ELF-1 (cell line): ENCODE data around the gene ENTHD1.
"Not testable (repeated sequence)": the region's sequence is repeated elsewhere in the genome, so short reads cannot be mapped to it uniquely, and the experiment has no call there.

Experiments used
- DNase-seq: peaks from one replicate; pipeline ENCODE4 v3.0.0-alpha.2; 2016; ENCODE audit warnings: low read depth, low spot score

The ENTHD1 gene

DNA sequence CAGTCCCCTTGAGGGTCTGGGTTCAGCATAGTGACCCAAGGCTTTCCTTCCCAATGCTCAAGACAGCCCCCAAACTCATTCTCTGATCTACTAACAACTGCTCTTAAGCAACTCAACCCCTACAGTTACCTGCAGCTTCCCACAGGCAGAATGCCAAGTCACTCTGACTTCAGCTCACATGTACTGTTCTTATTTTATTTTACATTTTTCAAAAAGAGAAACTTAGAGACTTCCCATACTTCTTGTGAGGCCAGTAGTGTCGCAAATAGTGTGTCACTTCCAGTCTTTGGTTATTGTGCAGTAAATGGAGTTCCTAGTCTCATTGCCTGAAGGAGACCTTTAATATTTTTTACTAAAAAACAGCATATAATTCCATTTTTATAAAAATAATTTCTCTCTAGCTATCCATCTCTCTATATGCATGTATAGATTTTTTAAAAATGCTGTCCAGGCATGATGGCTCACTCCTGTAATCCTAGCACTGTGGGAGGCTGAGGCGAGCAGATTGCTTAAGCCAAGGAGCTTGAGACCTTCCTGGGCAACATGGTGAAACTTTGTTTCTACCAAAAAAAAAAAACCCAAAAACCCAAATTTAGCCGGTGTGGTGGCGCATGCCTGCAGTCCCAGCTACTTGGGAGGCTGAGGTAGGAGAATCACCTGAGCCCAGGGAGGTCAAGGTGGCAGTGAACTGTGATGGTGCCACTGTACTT lies 41.8 kb downstream of the ENTHD1 start:
- DNase-seq = no peak

DNA sequence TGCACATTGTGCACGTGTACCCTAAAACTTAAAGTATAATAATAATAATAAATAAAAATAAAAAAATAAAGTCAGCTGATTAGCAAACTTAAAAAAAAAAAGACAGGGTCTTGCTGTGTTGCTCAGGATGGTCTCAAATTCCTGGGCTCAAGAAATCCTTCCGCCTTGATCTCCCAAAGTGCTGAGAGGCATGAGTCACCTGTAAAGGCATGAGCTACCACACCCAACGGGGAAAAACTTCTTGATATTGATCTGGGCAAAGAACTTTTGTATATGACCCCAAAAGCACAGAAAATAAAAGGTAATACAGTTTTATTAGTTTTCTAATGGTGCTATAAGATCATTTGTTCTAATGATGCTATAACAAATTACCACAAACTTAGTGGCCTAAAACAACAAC lies 46.1 kb downstream of the ENTHD1 start:
- no peak for DNase-seq

DNA sequence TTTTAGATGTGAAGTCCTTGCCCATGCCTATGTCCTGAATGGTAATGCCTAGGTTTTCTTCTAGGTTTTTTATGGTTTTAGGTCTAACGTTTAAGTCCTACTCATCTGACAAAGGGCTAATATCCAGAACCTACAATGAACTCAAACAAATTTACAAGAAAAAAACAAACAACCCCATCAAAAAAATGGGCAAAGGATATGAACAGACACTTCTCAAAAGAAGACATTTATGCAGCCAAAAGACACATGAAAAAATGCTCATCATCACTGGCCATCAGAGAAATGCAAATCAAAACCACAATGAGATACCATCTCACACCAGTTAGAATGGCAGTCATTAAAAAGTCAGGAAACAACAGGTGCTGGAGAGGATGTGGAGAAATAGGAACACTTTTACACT lies 47.0 kb downstream of the ENTHD1 start:
- DNase-seq = not testable (repeated sequence)

DNA sequence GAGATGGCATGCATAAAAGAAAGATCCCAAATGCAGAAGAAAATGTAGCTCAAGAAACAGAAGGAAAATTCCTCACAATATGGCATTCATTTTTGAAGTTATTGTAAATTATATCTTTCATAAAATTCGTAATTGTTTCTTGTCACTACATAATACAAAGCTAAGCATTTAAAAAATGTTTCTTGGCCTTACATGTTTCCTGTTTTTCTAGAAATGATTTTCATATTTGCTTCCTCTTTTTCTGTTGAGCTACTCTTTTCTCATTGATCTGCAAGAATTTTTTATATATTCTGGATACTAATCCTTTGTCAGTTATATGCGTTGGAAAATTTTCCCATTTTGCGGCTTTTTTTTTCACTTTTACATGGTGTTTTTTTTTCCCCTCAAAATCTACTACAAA lies 48.0 kb downstream of the ENTHD1 start:
- no peak for DNase-seq

- no peak for DNase-seq
These were observed 53.5 kb downstream of the ENTHD1 start for GRCh38 chr22:39839917-39840510.

DNA sequence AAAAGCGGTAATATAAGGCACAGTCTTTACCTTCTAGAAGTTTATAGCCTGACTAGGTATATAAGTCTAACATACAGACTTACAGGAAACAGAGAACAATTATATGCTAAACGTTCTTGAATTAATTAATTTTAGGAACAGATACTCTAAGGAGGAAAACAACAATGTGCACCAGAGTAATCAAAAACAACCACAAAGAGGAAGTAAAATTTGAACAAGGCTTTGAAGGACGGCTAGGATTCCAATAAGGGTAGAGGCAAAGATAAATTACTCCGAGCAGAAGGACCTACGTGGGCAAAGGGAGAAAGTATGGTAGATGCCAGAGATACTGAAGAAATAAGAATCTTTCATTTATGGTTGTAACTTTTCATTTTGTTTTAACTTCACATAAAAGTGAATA lies 54.4 kb downstream of the ENTHD1 start:
- DNase-seq = no peak

DNA sequence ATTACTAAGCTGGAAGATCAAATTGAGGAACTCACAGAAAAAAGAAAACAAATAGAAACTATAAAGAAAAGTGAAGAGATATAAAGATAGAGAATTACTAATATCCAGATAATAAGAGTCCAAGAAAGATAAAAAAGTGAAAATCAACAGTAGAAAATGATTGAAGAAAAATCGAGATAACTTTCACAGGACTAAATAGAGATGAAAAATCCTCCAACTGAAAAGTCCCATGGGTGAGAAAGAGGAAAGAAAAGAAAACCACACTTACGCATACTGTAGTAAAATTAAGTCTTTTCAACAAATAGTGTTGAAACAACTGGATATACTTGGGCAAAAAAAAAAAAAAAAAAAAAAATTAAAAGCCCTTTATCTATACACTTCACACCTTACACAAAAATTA lies 60.0 kb downstream of the ENTHD1 start:
- no peak for DNase-seq

- no peak for DNase-seq
These were observed 60.5 kb downstream of the ENTHD1 start for GRCh38 chr22:39833093-39833492.

DNA sequence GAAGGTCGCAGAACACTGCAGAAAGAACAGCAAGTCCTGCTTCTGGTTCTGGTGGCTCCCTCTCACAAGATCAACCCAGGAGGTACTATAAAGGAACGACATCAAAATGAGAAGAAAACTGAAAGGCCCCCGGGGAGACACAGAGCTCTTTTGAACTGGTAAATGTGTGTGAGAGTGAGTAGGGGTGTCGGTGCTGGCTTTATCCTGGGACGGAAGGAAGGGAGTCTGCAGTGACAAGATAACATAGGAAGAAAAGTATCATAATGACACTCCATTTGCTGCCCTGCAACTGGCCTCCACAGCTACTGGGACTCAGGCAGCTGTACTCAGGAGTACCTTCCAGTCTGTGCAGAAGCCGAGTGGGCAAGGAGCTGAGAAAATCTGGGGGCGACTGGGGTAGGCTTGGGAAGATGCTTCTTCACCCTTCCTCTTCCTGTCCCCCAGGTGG lies 60.9 kb downstream of the ENTHD1 start:
- DNase-seq = no peak

GRCh38 chr22:39825661-39826102 lies 67.9 kb downstream of the ENTHD1 start:
- DNase-seq = no peak

GRCh38 chr22:39821008-39821407 lies 72.6 kb downstream of the ENTHD1 start:
- DNase-seq = no peak

DNA sequence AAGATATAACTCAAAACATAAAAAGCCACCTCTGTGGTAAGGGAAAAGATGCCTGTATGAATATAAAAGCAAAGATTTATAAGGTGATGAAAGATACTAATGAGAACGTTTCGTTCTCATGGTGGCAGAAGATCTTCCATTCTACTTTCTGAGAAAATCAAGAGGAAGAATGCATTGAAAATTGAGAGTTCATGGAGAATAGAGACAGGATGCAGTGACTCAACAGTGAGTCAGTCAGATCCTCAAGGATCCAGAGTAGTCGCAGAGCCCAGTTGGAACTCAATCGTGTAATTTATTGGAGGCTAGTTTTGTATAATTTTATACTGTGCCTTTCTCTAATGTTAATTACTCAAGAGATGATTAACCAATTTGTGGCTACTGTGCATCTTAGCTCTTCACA lies 73.3 kb downstream of the ENTHD1 start:
- DNase-seq = no peak

GRCh38 chr22:39819429-39819828 lies 74.1 kb downstream of the ENTHD1 start:
- DNase-seq = no peak

- no peak for DNase-seq
These were observed 75.5 kb downstream of the ENTHD1 start for GRCh38 chr22:39818094-39818493.

GRCh38 chr22:39815932-39816331 lies 77.6 kb downstream of the ENTHD1 start:
- DNase-seq = no peak

- DNase-seq = no peak
These were observed 78.7 kb downstream of the ENTHD1 start for GRCh38 chr22:39814899-39815298.

- DNase-seq = no peak
These were observed 83.6 kb downstream of the ENTHD1 start for GRCh38 chr22:39809772-39810557.

DNA sequence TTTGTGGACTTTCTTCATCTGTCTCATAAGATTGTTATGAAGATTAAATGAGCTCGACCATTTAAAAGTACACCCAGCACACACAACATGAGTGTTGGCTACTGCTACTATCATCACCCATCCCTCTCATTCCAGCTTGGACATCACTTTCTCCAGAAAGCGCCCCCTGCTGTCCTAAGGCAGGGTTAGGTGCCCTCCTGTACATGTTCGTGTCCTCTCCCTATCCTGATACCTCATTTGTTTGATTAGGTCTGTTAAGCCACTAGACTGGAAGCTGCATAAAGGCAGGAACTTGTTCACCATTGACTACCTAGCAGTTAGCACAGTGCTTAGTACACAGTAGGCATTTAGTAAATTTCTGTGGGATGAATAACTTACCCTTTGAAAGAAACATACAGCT lies 85.5 kb downstream of the ENTHD1 start:
- DNase-seq = peak; percentile 62

DNA sequence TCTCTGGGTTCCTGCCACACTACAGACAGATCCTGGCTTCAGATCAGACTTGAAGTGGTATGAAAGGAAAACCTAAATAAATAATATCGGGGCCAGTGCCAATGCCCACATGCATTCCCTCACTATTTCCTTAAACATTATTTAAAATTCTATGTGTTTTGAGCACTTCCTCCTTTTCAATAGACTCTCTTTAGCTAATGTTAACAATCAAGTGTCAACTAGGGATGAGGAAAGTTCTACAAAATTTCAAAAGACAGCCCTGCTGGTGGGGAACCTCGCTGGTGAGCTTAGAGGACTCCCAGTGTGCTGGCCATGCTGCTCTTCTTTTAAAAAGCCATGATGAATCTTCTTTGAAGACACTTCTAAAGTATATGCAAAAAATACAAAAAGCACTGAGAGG lies 87.5 kb downstream of the ENTHD1 start:
- no peak for DNase-seq

- DNase-seq = no peak
These were observed 88.4 kb downstream of the ENTHD1 start for GRCh38 chr22:39805117-39805516.

GRCh38 chr22:39802682-39803081 lies 90.9 kb downstream of the ENTHD1 start:
- DNase-seq = no peak

GRCh38 chr22:39800790-39801520 lies 92.6 kb downstream of the ENTHD1 start:
- no peak for DNase-seq
